Measurements from ENCODE around the gene KCNJ4.

- no peak for TF ChIP-seq KDM1A (IDR thresholded peaks at IDR 0.05; ENCODE audit: low read depth)
- TF ChIP-seq MAX (IDR thresholded peaks at IDR 0.05), result no peak
- no peak for TF ChIP-seq PHF8 (IDR thresholded peaks at IDR 0.05; ENCODE audit: borderline replicate concordance, low read depth)
- TF ChIP-seq CTCF (IDR thresholded peaks at IDR 0.05), result no peak
- TF ChIP-seq MAFK (IDR thresholded peaks at IDR 0.05; ENCODE audit: partially characterized antibody), result no peak
Measured at GRCh38 chr22:38469306-38469781, 14.3 kb upstream of the KCNJ4 start.

All from A549 (cell line).